Ovary (tissue), 9 donors: ENCODE data around the gene TCF12. TPM values are rescaled to one million over a fixed set of nuclear protein-coding genes. Genes with fewer than 3 reads are reported as not detected.

ENCODE experiments used
- DNase-seq, 5 donors: peaks; one replicate each; pipeline ENCODE4 v3.0.0-alpha.2; 2019 to 2020
- H3K27ac ChIP-seq, 2 donors: fragments of 200-600 bp; one replicate each; pipeline versions ENCODE4 v1.5.1 to v1.8.0; 2019 to 2022
- H3K27me3 ChIP-seq: fragments of 200-600 bp; one replicate; pipeline ENCODE4 v1.8.0; 2022
- H3K36me3 ChIP-seq: fragments of 200-600 bp; sonication (generic); one replicate; pipeline ENCODE4 v1.5.1; 2019
- H3K4me1 ChIP-seq: one replicate; pipeline ENCODE4 v1.8.1; 2013; ENCODE audit warnings: mild to moderate bottlenecking, moderate library complexity; ENCODE audit not compliant: insufficient read depth
- H3K4me3 ChIP-seq: fragments of 200-600 bp; sonication (generic); one replicate; pipeline ENCODE4 v1.5.1; 2017
- H3K9me3 ChIP-seq, 2 donors: fragments of 200-600 bp in 1 of 2; sonication (generic) in 1 of 2; one replicate each; pipeline versions ENCODE4 v1.5.1 to v1.8.1; 2013 to 2019; ENCODE audit warnings: mild to moderate bottlenecking in 1 of 2, moderate library complexity in 1 of 2
- EP300 ChIP-seq: sonication (generic); formaldehyde crosslinking; IDR thresholded peaks from one replicate; pipeline ENCODE4 v1.6.1; 2017; ENCODE audit warnings: antibody characterized with exemption
- POLR2A ChIP-seq: fragments of 450-650 bp; IDR thresholded peaks from one replicate; pipeline ENCODE4 v1.6.1; 2017; ENCODE audit warnings: antibody characterized with exemption, mild to moderate bottlenecking, moderate library complexity
- WGBS, 3 donors: extraction: QIAGEN DNeasy Blood & Tissue Kit in 1 of 3; methylation state at CpG; one replicate each; pipeline versions ENCODE4 v1.1.5 to v1.1.7; 2013 to 2017; 5-methylcytosine and 5-hydroxymethylcytosine counted together
- intact Hi-C, 4 donors: fragments of 100-400 bp; cut with DNase I; formaldehyde crosslinking; loops; one replicate each; pipeline versions ENCODE4 v1.11.0 to v1.15.1; 2022 to 2023
- polyA plus RNA-seq, 2 donors: library from polyadenylated mRNA; stranded (reverse); fragments of 200-250 nt in 1 of 2; fragments of 350-450 nt in 1 of 2; fragmentation: Illumina TruSeq in 1 of 2; extraction: RNeasy Lipid Tissue Mini Kit (QIAGEN cat#74804) in 1 of 2; gene quantifications; one replicate each; pipeline ENCODE4 v1.2.3, GENCODE V29; 2013 to 2014
- total RNA-seq, 7 donors: library from RNA; depleted of rRNA in 2 of 7; stranded (reverse); fragments of >200 nt in 2 of 7; fragmentation: NEBNext Ultra II Directional in 3 of 7; extraction: Animal tissue kit (Norgen Biotek cat#: 25700) in 3 of 7; gene quantifications; one replicate each; pipeline versions ENCODE4 v1.1.0 to v1.2.4, GENCODE V29; 2016 to 2023
- TF ChIP-seq, protein P1 (sequence below), 3 donors: fragments of 450-650 bp in 2 of 3; fragments of 200-600 bp in 1 of 3; IDR thresholded peaks; one replicate each; pipeline versions ENCODE4 v1.5.1 to v1.8.0; 2016 to 2022; ENCODE audit warnings: antibody characterized with exemption in 3 of 3, mild to moderate bottlenecking in 1 of 3
- donor health status: DM: no; HTN: no; CAD: no; lungs with moderate emphysema.
- donor health status: DM: no; HTN: no; CAD: no.
- donor health status: Bipolar disorder and iron deficiency.
- donor health status: DM: yes; HTN: yes; CAD: no.
- donor health status: DM: no; HTN: no; CAD: no.
- donor health status: DM: yes; HTN: yes; CAD: no.

The TCF12 gene
- total and polyA plus RNA-seq, 9 donors = 28.6 to 150 (median 116) TPM

GRCh38 chr15:56906766-56907165 is 11.7 kb upstream of the TCF12 start:
- no peak for TF ChIP-seq EP300
- TF ChIP-seq, protein P1, sequence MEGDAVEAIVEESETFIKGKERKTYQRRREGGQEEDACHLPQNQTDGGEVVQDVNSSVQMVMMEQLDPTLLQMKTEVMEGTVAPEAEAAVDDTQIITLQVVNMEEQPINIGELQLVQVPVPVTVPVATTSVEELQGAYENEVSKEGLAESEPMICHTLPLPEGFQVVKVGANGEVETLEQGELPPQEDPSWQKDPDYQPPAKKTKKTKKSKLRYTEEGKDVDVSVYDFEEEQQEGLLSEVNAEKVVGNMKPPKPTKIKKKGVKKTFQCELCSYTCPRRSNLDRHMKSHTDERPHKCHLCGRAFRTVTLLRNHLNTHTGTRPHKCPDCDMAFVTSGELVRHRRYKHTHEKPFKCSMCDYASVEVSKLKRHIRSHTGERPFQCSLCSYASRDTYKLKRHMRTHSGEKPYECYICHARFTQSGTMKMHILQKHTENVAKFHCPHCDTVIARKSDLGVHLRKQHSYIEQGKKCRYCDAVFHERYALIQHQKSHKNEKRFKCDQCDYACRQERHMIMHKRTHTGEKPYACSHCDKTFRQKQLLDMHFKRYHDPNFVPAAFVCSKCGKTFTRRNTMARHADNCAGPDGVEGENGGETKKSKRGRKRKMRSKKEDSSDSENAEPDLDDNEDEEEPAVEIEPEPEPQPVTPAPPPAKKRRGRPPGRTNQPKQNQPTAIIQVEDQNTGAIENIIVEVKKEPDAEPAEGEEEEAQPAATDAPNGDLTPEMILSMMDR (IDR thresholded peaks at IDR 0.05) = no peak
- no peak for TF ChIP-seq POLR2A
- Histone ChIP-seq H3K4me3 (no peak overlapping the region), H3K27me3 (no peaks in the 10 kb centered on the region), H3K27ac (no peak overlapping the region), H3K4me1 (no peaks in the 10 kb centered on the region), H3K9me3 (no peaks in the 10 kb centered on the region), H3K36me3 (no peaks in the 10 kb centered on the region)
- intact Hi-C loops = no loop called here
- DNase-seq = no peak
- WGBS, 3 donors = 87 to 97% (median 91%) methylated on average over 1 of the region's 1 CpG

DNA sequence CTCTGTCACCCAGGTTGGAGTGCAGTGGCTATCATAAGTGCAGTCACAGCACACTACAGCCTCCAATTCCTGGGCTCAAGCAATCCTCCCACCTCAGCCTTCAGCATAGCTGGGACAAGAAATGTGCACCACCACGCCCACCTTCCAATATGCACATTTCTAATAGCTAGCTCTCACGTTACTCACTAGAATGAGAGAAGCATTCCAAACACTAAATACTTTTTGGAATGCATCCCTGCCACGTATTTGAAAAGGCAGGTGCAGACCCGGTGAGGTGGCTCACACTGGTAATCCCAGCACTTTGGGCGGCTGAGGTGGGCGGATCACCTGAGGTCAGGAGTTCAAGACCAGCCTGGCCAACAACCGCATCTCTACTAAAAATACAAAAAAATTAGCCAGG is 7.6 kb upstream of the TCF12 start:
- TF ChIP-seq EP300 (no peak), POLR2A (no peak)
- TF ChIP-seq, protein P1 (IDR thresholded peaks at IDR 0.05) = no peak
- WGBS, 3 donors = 89 to 97% (median 96%) methylated on average over 7 of the region's 7 CpGs
- no peaks in the 10 kb centered on the region for H3K36me3 ChIP-seq
- no peak overlapping the region for H3K4me3 ChIP-seq
- H3K4me1 ChIP-seq = peaks cover 5% of the 10 kb centered on the region
- H3K9me3 ChIP-seq = no peaks in the 10 kb centered on the region
- intact Hi-C loops = loop anchor here in 2 of 4 donors (10.0 kb wide), 3 partner anchors 224 to 416 kb away; no protein-coding TSS in a partner anchor
- H3K27me3 ChIP-seq = no peaks in the 10 kb centered on the region
- DNase-seq = no peak
- no peak overlapping the region for H3K27ac ChIP-seq

- Histone ChIP-seq H3K27me3 (no peaks in the 10 kb centered on the region), H3K36me3 (no peaks in the 10 kb centered on the region), H3K9me3 (no peaks in the 10 kb centered on the region), H3K4me1 (peaks cover 8% of the 10 kb centered on the region), H3K27ac (no peak overlapping the region), H3K4me3 (no peak overlapping the region)
- WGBS, 3 donors = 61 to 66% (median 61%) methylated on average over 3 of the region's 3 CpGs
- TF ChIP-seq EP300 (no peak), POLR2A (no peak)
- TF ChIP-seq, protein P1 (IDR thresholded peaks at IDR 0.05) = no peak
- DNase-seq = no peak
- intact Hi-C loops = loop anchor here in 2 of 4 donors (10.0 kb wide), 3 partner anchors 222 to 418 kb away; no protein-coding TSS in a partner anchor
These were observed 5.2 kb upstream of the TCF12 start for GRCh38 chr15:56913241-56913640.

GRCh38 chr15:56913670-56914069 is 4.8 kb upstream of the TCF12 start:
- H3K4me3 ChIP-seq = no peak overlapping the region
- WGBS, 3 donors = 19 to 26% (median 24%) methylated on average over 2 of the region's 2 CpGs

More at GRCh38 chr15:56913670-56914069, 4.8 kb upstream of the TCF12 start:
- no peaks in the 10 kb centered on the region for H3K36me3 ChIP-seq
- no peak for DNase-seq
- H3K4me1 ChIP-seq = peaks cover 8% of the 10 kb centered on the region
- no peak overlapping the region for H3K27ac ChIP-seq
- no peaks in the 10 kb centered on the region for H3K27me3 ChIP-seq
- intact Hi-C loops = loop anchor here in 2 of 4 donors (10.0 kb wide), 3 partner anchors 221 to 419 kb away; no protein-coding TSS in a partner anchor
- no peaks in the 10 kb centered on the region for H3K9me3 ChIP-seq
- TF ChIP-seq POLR2A = no peak
- no peak for TF ChIP-seq EP300
- TF ChIP-seq, protein P1 (IDR thresholded peaks at IDR 0.05) = no peak
